T47D (cell line): ENCODE measurements around the gene INSYN1.
A peak's percentile ranks its signal among the peaks of the same experiment; 100 is the strongest.
"Not testable (repeated sequence)": the region's sequence is repeated elsewhere in the genome, so short reads cannot be mapped to it uniquely, and the experiment has no call there.

Experiments used
- DNase-seq, 2 experiments: peaks; one replicate each; pipeline versions ENCODE4 v3.0.0 to v3.0.0-alpha.2; 2011 to 2012; ENCODE audit warnings: low read depth in 1 of 2, low spot score in 1 of 2
- JUND ChIP-seq: IDR thresholded peaks from 2 replicates; pipeline ENCODE4 v1.6.1; 2012; ENCODE audit warnings: low read depth
- in situ Hi-C: cut with HindIII; loops from 2 replicates; pipeline ENCODE4 v1.10.0; 2016; ENCODE audit warnings: low sequenced_read_pairs, low pct_unique_long_range_greater_than_20kb

The INSYN1 gene

GRCh38 chr15:73787621-73788020, 34.5 kb upstream of the INSYN1 start:
- no peak for DNase-seq
- TF ChIP-seq JUND, result no peak
- in situ Hi-C loops, result no loop called here

- TF ChIP-seq JUND, result no peak
- no peak for DNase-seq
- in situ Hi-C loops, result no loop called here
Measured at GRCh38 chr15:73786538-73786937, 33.4 kb upstream of the INSYN1 start.

- in situ Hi-C loops, DNase-seq: not testable (repeated sequence)
Measured at GRCh38 chr15:73785256-73786014, 32.3 kb upstream of the INSYN1 start.

GRCh38 chr15:73784291-73784690, 31.1 kb upstream of the INSYN1 start:
- no peak for DNase-seq
- no peak for TF ChIP-seq JUND
- in situ Hi-C loops, result no loop called here

DNA sequence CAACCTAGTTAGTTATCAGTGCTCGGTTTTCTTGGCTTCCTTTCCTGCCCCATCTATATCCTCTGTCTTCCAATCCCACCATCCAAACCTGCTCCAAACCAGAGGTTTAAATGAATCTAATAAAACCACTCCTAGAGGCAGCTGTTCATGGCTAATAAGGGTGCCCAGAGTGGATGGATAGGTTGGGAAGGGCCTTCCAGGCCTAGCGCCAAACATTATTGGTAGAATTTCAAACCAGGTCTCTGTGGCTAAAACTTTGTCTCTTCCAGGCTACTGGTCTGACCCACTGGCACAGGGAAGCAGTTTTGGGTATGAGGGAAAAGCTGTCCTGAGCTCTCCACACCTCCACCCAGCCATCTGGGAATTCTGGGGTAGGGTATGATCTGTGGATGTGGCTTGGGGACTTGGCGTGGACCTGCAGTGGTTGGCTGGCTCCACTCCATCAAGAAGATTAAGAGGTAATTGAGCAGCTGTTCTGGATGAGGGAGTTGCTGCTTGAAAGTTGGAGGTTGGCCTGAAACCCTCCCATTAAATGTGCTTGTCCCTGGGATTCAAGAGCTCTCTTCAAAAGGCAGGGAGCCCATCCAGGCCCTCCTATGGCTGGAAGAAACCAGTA, 29.3 kb upstream of the INSYN1 start:
- no peak for DNase-seq
- TF ChIP-seq JUND, result no peak
- in situ Hi-C loops, result no loop called here

GRCh38 chr15:73781038-73781925, 28.1 kb upstream of the INSYN1 start:
- DNase-seq, result peak in 1 of 2 experiments; percentile 56
- no peak for TF ChIP-seq JUND
- in situ Hi-C loops, result no loop called here

- DNase-seq, result no peak
- in situ Hi-C loops, result no loop called here
- TF ChIP-seq JUND, result no peak
Measured at GRCh38 chr15:73779974-73780373, 26.8 kb upstream of the INSYN1 start.

DNA sequence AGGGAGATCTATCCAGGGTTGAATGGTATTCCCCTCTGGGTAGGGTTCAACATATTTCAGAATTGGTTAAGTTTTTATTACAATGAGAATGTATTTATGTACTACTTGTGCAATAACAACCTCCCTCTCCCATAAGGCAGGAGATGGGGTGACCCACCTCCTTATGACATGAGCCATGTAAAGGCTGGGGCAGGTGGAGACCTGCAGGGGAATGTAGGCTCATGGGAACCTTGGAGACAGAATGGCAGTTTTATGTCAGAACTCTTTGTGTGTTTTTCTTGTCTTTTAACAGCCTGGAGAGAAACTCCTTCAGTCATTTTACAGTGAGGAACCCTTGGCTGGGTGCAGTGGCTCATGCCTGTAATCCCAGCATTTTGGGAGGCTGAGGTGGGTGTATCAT, 24.6 kb upstream of the INSYN1 start:
- in situ Hi-C loops, result no loop called here
- no peak for DNase-seq
- no peak for TF ChIP-seq JUND

DNA sequence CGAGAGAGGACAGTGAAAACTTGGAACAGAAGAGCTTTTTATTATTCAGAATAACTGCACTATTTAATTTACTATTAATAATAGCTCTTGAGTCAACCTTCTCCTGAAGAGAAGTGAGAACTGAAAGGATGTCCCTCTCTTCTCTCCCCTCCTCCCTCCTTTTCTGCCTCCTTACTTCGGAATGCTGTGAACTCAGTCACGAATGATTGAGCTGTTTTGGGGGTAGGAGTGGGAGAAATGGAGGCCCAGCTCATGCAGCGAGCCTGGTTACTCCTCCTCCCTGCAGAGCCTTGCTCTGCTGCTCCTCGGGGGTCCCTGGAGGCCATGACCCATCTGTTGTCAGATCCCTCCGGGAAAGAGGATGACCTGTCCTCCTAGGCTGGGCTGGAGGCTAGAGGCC, 20.3 kb upstream of the INSYN1 start:
- in situ Hi-C loops, result no loop called here
- DNase-seq, result no peak
- no peak for TF ChIP-seq JUND

- in situ Hi-C loops, result no loop called here
- no peak for DNase-seq
- TF ChIP-seq JUND, result no peak
Measured at GRCh38 chr15:73771385-73772045, 18.4 kb upstream of the INSYN1 start.

DNA sequence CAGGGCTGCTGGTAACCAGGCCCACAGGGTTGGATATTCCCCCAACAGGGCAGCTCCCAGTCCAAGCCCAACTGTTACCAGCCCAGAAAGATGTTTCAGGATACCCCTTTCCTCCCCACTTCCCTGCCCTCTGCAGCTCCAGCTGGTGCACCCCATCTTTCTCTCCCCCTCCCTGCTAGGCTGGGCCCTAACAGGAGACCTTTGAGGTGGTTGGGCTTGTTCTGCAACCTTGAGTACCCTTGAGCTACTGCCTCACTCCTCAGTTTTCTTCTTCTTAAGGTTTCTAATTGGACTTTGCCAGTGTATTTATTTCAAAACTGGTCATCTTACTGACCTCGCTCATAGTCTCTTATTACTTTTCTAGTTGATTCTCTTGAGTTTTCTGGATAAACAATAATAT, 16.9 kb upstream of the INSYN1 start:
- in situ Hi-C loops, result no loop called here

GRCh38 chr15:73767806-73768501, 14.8 kb upstream of the INSYN1 start:
- TF ChIP-seq JUND, result no peak
- DNase-seq, result no peak
- in situ Hi-C loops, result no loop called here

More for the DNA sequence above, 16.9 kb upstream of the INSYN1 start:
- TF ChIP-seq JUND, result no peak
- DNase-seq, result peak in 1 of 2 experiments; percentile 26
